GM19025 (cell line): Measurements from ENCODE around the gene GPANK1.

Experiments
- ATAC-seq: cut with Tn5 transposase; IDR thresholded peaks from one replicate; pipeline ENCODE4 v1.9.1; 2021; ENCODE audit warnings: mild to moderate bottlenecking, low read depth, moderate library complexity; ENCODE audit not compliant: unreplicated experiment

GPANK1 gene

GRCh38 chr6:31663961-31664789 lies 622 bp downstream of the GPANK1 start:
- ATAC-seq = no peak

- ATAC-seq = no peak
Observed at GRCh38 chr6:31663126-31663960, 1.5 kb downstream of the GPANK1 start.

- no peak for ATAC-seq
Observed at GRCh38 chr6:31662124-31662723, 2.6 kb downstream of the GPANK1 start.

- ATAC-seq = no peak
Observed at GRCh38 chr6:31661262-31662123, 3.3 kb downstream of the GPANK1 start.

GRCh38 chr6:31660381-31661261 lies 4.2 kb downstream of the GPANK1 start, which contains the start of gene C6orf47:
TSS of gene C6orf47 (minus strand) at chr6:31660778. CDS start at chr6:31659947, 831 bp downstream.
- ATAC-seq = peak; percentile 60

- no peak for ATAC-seq
Observed at GRCh38 chr6:31659649-31660380, 5.0 kb downstream of the GPANK1 start.

- ATAC-seq = no peak
Observed at GRCh38 chr6:31658983-31659648, 5.7 kb downstream of the GPANK1 start.

GRCh38 chr6:31658158-31658688 lies 6.6 kb downstream of the GPANK1 start:
- no peak for ATAC-seq

GRCh38 chr6:31657406-31658157 lies 7.2 kb downstream of the GPANK1 start:
- ATAC-seq = no peak

- ATAC-seq = no peak
Observed at GRCh38 chr6:31655349-31656237, 9.2 kb downstream of the GPANK1 start, which contains the start of gene APOM. TSS of gene APOM (plus strand) at chr6:31655894. CDS start at chr6:31655967, 73 bp downstream.

- ATAC-seq = no peak
Observed at GRCh38 chr6:31654574-31655348, 10.0 kb downstream of the GPANK1 start.

GRCh38 chr6:31652925-31653724 lies 11.7 kb downstream of the GPANK1 start:
- ATAC-seq = peak; percentile 50

- ATAC-seq = peak; percentile 20
Observed at GRCh38 chr6:31651602-31652191, 13.1 kb downstream of the GPANK1 start.

- no peak for ATAC-seq
Observed at GRCh38 chr6:31645325-31645724, 19.5 kb downstream of the GPANK1 start.
